GM12873 (cell line): ENCODE results near the gene CACNB1.

ENCODE experiments used
- CTCF ChIP-seq: IDR thresholded peaks from 2 replicates; pipeline ENCODE4 v1.5.1; 2012; ENCODE audit warnings: low read depth, mild to moderate bottlenecking, moderate library complexity, low read length, control low read depth; ENCODE audit not compliant: insufficient read depth; ENCODE audit errors: missing control alignments

Gene CACNB1

DNA sequence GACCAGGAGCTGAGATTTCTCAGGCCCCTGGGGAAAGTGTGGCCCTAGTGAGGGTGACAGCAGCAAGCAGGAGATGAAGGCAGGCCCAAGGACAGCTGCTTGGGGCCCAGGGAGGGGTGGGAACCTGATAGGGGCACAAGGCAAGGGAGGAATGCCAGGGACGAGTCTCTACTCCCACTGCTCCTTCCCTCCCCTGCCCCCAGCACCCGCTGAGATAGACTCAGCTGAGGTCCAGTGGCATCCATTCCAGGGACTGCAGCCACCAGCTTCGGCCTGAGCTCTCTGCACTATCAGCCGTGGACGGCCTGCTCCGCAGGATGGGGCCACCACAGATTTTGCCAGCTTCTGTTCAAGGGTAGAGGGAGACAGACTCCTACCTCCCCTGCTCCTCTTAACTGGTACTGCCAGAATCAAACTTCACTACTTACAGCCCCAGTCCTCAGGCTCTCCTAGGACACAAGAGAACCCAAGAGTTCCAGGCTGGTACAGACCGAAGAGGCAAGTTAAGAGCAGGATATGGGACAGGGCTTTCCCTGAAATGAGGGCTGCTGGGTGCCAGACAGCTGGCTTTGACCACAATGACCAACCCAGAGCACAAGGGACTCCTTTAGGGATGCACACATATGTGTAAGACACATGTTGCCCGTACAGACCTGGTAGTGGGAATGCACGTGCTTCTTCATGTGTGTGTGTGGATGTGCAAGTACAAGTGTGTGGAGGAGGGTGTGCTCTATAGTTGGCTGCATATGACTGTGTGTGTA, 5.5 kb downstream of the CACNB1 start:
- TF ChIP-seq CTCF, result no peak

DNA sequence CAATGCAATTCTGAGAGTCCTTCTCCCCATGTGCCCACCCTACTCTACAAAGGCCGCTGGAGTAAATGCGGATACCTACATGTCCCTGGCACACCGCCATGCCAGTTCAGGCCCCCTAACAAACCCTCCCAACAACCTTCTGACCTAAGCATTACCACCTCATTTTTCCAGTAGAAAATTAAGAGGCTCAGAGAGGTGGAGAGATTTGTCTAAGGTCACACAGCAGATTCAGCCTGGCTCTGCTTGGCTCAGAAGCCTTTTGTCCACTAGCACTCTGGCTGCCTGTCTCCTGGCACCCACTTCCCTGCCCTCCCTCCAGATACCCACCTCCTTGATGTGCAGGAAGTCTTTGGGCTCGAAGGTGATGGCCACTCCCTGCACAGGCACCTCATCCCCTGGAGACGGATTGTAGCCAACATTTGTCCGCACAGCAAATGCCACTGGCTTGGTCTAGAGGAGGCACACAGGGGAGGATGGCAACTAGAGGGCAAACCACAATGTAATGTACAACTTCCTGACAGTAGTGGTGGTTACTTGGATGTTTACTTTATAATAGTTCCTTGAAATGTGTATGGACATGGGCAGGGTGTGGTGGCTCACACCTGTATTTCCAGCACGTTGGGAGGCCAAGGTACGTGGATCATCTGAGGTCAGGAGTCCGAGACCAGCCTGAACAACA, 10.2 kb downstream of the CACNB1 start:
- no peak for TF ChIP-seq CTCF

DNA sequence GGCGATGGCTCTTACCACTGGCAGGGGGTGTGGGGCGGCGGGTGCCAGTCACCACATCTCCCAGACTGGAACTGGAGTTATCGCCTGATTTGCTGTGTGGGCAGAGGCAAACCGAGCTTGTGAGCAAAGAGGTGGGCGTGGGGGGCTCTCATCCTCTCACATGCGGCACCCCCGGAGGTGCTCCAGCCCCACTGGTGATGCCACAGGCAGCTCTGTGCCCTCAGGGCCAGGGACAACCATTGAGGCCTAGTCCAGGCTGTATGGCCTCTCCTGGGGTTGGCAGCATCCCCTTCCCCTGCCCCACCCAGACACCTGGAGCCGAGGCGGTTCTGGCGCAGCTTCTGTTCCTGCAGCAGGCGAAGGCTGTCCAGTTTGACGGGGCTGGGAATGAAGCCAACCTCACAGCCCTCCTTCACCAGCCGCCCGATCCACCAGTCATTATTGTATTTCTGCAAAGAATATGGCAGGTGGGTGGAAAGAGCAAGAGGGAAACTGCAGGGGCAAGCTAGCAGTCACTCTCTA, 10.9 kb downstream of the CACNB1 start:
- no peak for TF ChIP-seq CTCF

GRCh38 chr17:39183720-39184119, 13.7 kb downstream of the CACNB1 start:
- no peak for TF ChIP-seq CTCF

DNA sequence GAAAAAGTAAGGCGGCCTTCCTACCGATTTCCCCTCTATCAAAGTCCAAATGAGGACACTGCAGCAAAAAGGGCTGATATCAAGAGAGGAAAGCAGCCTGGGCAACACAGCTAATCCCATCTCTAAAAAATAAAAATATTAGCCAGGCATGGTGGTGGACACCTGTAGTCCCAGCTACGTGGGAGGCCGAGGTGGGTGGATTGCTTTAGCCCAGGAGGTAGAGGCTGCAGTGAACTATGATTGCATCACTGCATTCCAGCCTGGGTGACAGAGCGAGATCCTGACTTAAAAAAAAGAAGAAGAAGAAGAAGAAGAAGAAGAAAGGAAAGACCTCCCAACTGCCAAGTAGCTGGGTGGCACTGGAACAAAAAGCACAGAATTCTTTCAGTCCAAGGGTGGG, 14.4 kb downstream of the CACNB1 start:
- no peak for TF ChIP-seq CTCF

GRCh38 chr17:39181303-39181702, 16.2 kb downstream of the CACNB1 start:
- TF ChIP-seq CTCF, result no peak

DNA sequence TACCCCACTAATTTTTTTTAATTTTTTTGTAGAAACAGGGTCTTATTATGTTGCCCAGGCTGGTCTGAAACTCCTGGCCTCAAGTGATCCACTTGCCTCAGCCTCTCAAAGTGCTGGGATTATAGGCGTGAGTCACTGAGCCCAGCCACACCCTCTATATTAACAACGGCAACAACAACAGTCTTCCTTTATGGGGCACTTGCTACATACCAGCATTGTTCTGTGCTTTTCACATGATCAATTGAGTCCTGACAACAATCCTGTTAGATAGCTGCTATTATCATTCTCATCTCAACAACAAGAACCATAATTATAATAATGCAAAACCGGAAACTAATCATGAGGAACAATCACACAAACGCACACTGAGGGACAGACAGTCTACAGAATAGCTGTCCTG, 18.9 kb downstream of the CACNB1 start:
- TF ChIP-seq CTCF, result no peak
